GM12878 (cell line): Measurements from ENCODE around the gene TOR1A. TPM values are rescaled to one million over a fixed set of nuclear protein-coding genes. Genes with fewer than 3 reads are reported as not detected.
A peak's percentile ranks its signal among the peaks of the same experiment; 100 is the strongest.

Experiments used
- ATAC-seq: fragments of 200-7000 bp; cut with Tn5 transposase; 3 replicates; pipeline ENCODE4 v1.9.1; 2020; ENCODE audit warnings: mild to moderate bottlenecking, moderate library complexity
- BruUV-seq: library from RNA; stranded (reverse); fragments of 400-500 nt; replicated peaks from 2 replicates; lab custom pipeline; 2021; lab: Mats Ljungman, UMichigan
- CTCF ChIA-PET: fragments of 300-600 bp; sonication (Branson Sonifier 250); formaldehyde crosslinking; extraction: SDS; loops from one replicate; lab custom pipeline; 2021; ENCODE audit warnings: inconsistent platforms; lab: Yijun Ruan, JAX
- POLR2A ChIA-PET: fragments of 350-600 bp; formaldehyde crosslinking; extraction: SDS; loops from one replicate; lab custom pipeline; 2021; ENCODE audit warnings: inconsistent platforms; lab: Charles Lee
- RAD21 ChIA-PET: fragments of 300-600 bp; sonication (Branson Sonifier 250); formaldehyde crosslinking; loops from one replicate; lab custom pipeline; 2023; ENCODE audit warnings: antibody characterized with exemption; ENCODE audit not compliant: unreplicated experiment; lab: Charles Lee
- SMC1A ChIA-PET: fragments of 300-600 bp; sonication (Branson Sonifier 250); formaldehyde crosslinking; loops from one replicate; lab custom pipeline; 2023; ENCODE audit not compliant: unreplicated experiment, uncharacterized antibody; lab: Charles Lee
- DNase-seq: peaks from one replicate; pipeline ENCODE4 v3.0.0-alpha.2; 2011; ENCODE audit warnings: low read depth, low spot score
- FAIRE-seq: peaks from 3 replicates; lab custom pipeline; 2011; peaks lifted over from hg19 to GRCh38; lab: Jason Lieb, UNC
- H2AFZ ChIP-seq: 2 replicates; pipeline ENCODE4 v1.6.0; 2011; ENCODE audit warnings: low read depth, low read length, control low read depth; ENCODE audit not compliant: control insufficient read depth
- H3K27ac ChIP-seq: 2 replicates; pipeline ENCODE4 v1.5.1; 2011; ENCODE audit warnings: control low read depth; ENCODE audit not compliant: control insufficient read depth, insufficient read depth
- H3K27me3 ChIP-seq, 2 experiments: replicated peaks in 1 of 2; 2 replicates each; pipeline versions ENCODE4 v1.6.0 to v1.6.1; 2011; ENCODE audit warnings: low read length in 1 of 2; ENCODE audit not compliant: control insufficient read depth in 2 of 2, insufficient read depth in 2 of 2
- H3K36me3 ChIP-seq, 2 experiments: 2 replicates each; pipeline ENCODE4 v1.5.1; 2011; ENCODE audit warnings: low read length in 1 of 2; ENCODE audit not compliant: control insufficient read depth in 2 of 2, insufficient read depth in 2 of 2
- H3K4me1 ChIP-seq: 2 replicates; pipeline ENCODE4 v1.6.1; 2011; ENCODE audit warnings: mild to moderate bottlenecking, low read length, moderate library complexity, mixed read lengths; ENCODE audit not compliant: control insufficient read depth, insufficient read depth
- H3K4me2 ChIP-seq: 2 replicates; pipeline ENCODE4 v1.6.0; 2011; ENCODE audit warnings: control low read depth; ENCODE audit not compliant: control insufficient read depth, insufficient read depth
- H3K4me3 ChIP-seq: fragments of 200-600 bp; sonication (generic); 2 replicates; pipeline ENCODE4 v1.5.1; 2016
- H3K79me2 ChIP-seq: 2 replicates; pipeline ENCODE4 v1.6.0; 2011; ENCODE audit warnings: low read length; ENCODE audit not compliant: control insufficient read depth, insufficient read depth
- H3K9ac ChIP-seq: 2 replicates; pipeline ENCODE4 v1.8.0; 2011; ENCODE audit warnings: low read length, control low read depth, mixed read lengths; ENCODE audit not compliant: control insufficient read depth, insufficient read depth
- H3K9me3 ChIP-seq: replicated peaks from 3 replicates; pipeline ENCODE4 v1.5.1; 2011; ENCODE audit warnings: mild to moderate bottlenecking, low read length; ENCODE audit not compliant: control insufficient read depth, insufficient read depth
- H4K20me1 ChIP-seq: 2 replicates; pipeline ENCODE4 v1.6.0; 2011; ENCODE audit not compliant: control insufficient read depth, insufficient read depth
- ASH2L ChIP-seq: fragments of 300-600, 200-600 bp; sonication (generic); IDR thresholded peaks from 2 replicates; pipeline ENCODE4 v1.6.1; 2017; ENCODE audit warnings: low read depth, mild to moderate bottlenecking, borderline replicate concordance
- ATF3 ChIP-seq: IDR thresholded peaks from 2 replicates; pipeline ENCODE4 v1.6.1; 2011; ENCODE audit warnings: low read depth, mild to moderate bottlenecking, low read length, moderate library complexity, borderline replicate concordance; ENCODE audit errors: extremely low read depth
- BCL3 ChIP-seq: IDR thresholded peaks from 2 replicates; pipeline ENCODE4 v1.6.1; 2011; ENCODE audit warnings: borderline replicate concordance, low read depth, mild to moderate bottlenecking, moderate library complexity, low read length; ENCODE audit not compliant: insufficient read depth, poor library complexity, severe bottlenecking
- DPF2 ChIP-seq: fragments of 450-650 bp; IDR thresholded peaks from 2 replicates; pipeline ENCODE4 v1.6.1; 2017; ENCODE audit warnings: mild to moderate bottlenecking
- EED ChIP-seq: sonication (generic); IDR thresholded peaks from 2 replicates; pipeline ENCODE4 v1.6.1; 2016; ENCODE audit warnings: antibody characterized with exemption, low read depth
- HCFC1 ChIP-seq: fragments of 150-350 bp; IDR thresholded peaks from 2 replicates; pipeline ENCODE4 v1.6.1; 2014; ENCODE audit warnings: low read length
- IRF4 ChIP-seq: IDR thresholded peaks from 2 replicates; pipeline ENCODE4 v1.6.1; 2011; ENCODE audit warnings: low read depth, low read length
- JUND ChIP-seq: IDR thresholded peaks from 2 replicates; pipeline ENCODE4 v1.6.1; 2012; ENCODE audit warnings: low read depth, mild to moderate bottlenecking, low read length, improper control_type of control experiment, moderate library complexity
- MTA3 ChIP-seq: IDR thresholded peaks from 2 replicates; pipeline ENCODE4 v1.6.1; 2012; ENCODE audit warnings: low read length, inconsistent platforms, borderline replicate concordance
- MYB ChIP-seq: fragments of 150-350 bp; IDR thresholded peaks from 2 replicates; pipeline ENCODE4 v1.6.1; 2014; ENCODE audit warnings: mild to moderate bottlenecking, low read depth, low read length, borderline replicate concordance
- NFXL1 ChIP-seq: fragments of 450-650 bp; IDR thresholded peaks from 2 replicates; pipeline ENCODE4 v1.6.1; 2017; ENCODE audit warnings: antibody characterized with exemption, mild to moderate bottlenecking, borderline replicate concordance
- NFYB ChIP-seq: IDR thresholded peaks from 2 replicates; pipeline ENCODE4 v1.6.1; 2011; ENCODE audit warnings: low read depth, mild to moderate bottlenecking, low read length, improper control_type of control experiment, moderate library complexity; ENCODE audit not compliant: insufficient read depth
- PML ChIP-seq: IDR thresholded peaks from 2 replicates; pipeline ENCODE4 v1.6.1; 2012; ENCODE audit warnings: low read length, inconsistent platforms
- RBBP5 ChIP-seq: fragments of 200-600 bp; sonication (generic); conservative IDR thresholded peaks from 2 replicates; pipeline ENCODE4 v1.6.1; 2016
- TARDBP ChIP-seq: IDR thresholded peaks from 2 replicates; pipeline ENCODE4 v1.6.1; 2016; ENCODE audit warnings: borderline replicate concordance
- USF1 ChIP-seq: IDR thresholded peaks from 2 replicates; pipeline ENCODE4 v1.6.1; 2011; ENCODE audit warnings: borderline replicate concordance, low read depth, mild to moderate bottlenecking, moderate library complexity, mixed read lengths, low read length; ENCODE audit not compliant: insufficient read depth; ENCODE audit errors: extremely low read length
- WGBS: methylation state at CpG from one replicate; pipeline ENCODE4 v1.1.6; 2016; ENCODE audit warnings: low lambda C conversion rate; ENCODE audit not compliant: insufficient replicate concordance, insufficient coverage; ENCODE audit errors: missing lambda C conversion rate; 5-methylcytosine and 5-hydroxymethylcytosine counted together
- in situ Hi-C: fragments of 300-500 bp; cut with MboI; formaldehyde crosslinking; loops from 9 replicates; pipeline ENCODE4 v1.14.3; 2018; ENCODE audit warnings: mixed read lengths
- intact Hi-C: fragments of 100-400 bp; cut with micrococcal nuclease; formaldehyde crosslinking; loops from one replicate; pipeline ENCODE4 v1.14.2; 2022; ENCODE audit not compliant: unreplicated experiment
- polyA plus RNA-seq, 11 experiments: library from polyadenylated mRNA; depleted of rRNA in 4 of 11; unstranded in 6 of 11; stranded (reverse) in 5 of 11; fragments of >200 nt; fragmentation: Nextera tagmentation in 4 of 11; fragmentation: Illumina TruSeq in 1 of 11; extraction: Ambion mirVana in 4 of 11; extraction: Trizol in 1 of 11; gene quantifications; 1 replicate in 1 of 11; 2 replicates in 10 of 11; pipeline versions ENCODE4 v1.2.1 to v1.2.3, GENCODE V29; 2011 to 2016; ENCODE audit warnings: inconsistent platforms in 2 of 11, missing spikeins in 2 of 11, low read depth in 1 of 11
- total RNA-seq, 4 experiments: library from RNA; depleted of rRNA in 3 of 4; stranded (reverse); fragments of >200 nt in 3 of 4; fragmentation: Illumina TruSeq in 1 of 4; extraction: Trizol in 1 of 4; gene quantifications; 2 replicates each; pipeline versions ENCODE4 v1.2.1 to v1.2.3, GENCODE V29; 2013 to 2021
- TF ChIP-seq, protein P1 (sequence below): IDR thresholded peaks from 2 replicates; pipeline ENCODE4 v1.6.1; 2011; ENCODE audit warnings: mild to moderate bottlenecking, low read depth, low read length, moderate library complexity; ENCODE audit not compliant: insufficient replicate concordance

TOR1A gene
- total and polyA plus RNA-seq, 10 of the 15 experiments (the other 5 are each of a cell fraction or from before 2014, with no cell fraction given) = 3.2 to 60.8 (median 38.6) TPM

- ChIA-PET SMC1A (no interaction called here), RAD21 (no interaction called here), POLR2A (interaction anchor here (0.7 kb wide), 1 partner anchor 29 kb away, joined by 5 read pairs; no protein-coding TSS in a partner anchor), CTCF (interaction anchor here (0.6 kb wide), 1 partner anchor 817 kb away, joined by 5 read pairs; no protein-coding TSS in a partner anchor)
- Histone ChIP-seq H3K4me2 (no peak overlapping the region), H3K9me3 (no peaks in the 10 kb centered on the region), H3K27me3 (no peaks in the 10 kb centered on the region), H2AFZ (no peak overlapping the region), H3K4me3 (no peak overlapping the region), H3K79me2 (no peaks in the 10 kb centered on the region), H4K20me1 (no peaks in the 10 kb centered on the region), H3K36me3 (peaks cover 2 to 5% of the 10 kb centered on the region in 2 experiments; a peak in 3 of 4 replicates), H3K27ac (no peak overlapping the region), H3K9ac (no peak overlapping the region), H3K4me1 (peaks cover 5% of the 10 kb centered on the region)
- DNase-seq = no peak
- 59% methylated on average over 14 of the region's 14 CpGs for WGBS
- no peak for FAIRE-seq
- in situ Hi-C loops = no loop called here
- peak; percentile 51; the same call in 2 of the 3 replicates for ATAC-seq
- intact Hi-C loops = no loop called here
- no TSS peak for BruUV-seq
- TF ChIP-seq MTA3 = no peak
- TF ChIP-seq IRF4 = no peak
- TF ChIP-seq USF1 = no peak
- no peak for TF ChIP-seq RBBP5
- no peak for TF ChIP-seq JUND
- no peak for TF ChIP-seq HCFC1
- TF ChIP-seq PML = no peak
- 0 out of 2 replicates have a peak, but pooled peaks have one; percentile 23 for TF ChIP-seq EED
- TF ChIP-seq ATF3 = no peak
- no peak for TF ChIP-seq NFXL1
- TF ChIP-seq DPF2 = no peak
- TF ChIP-seq, protein P1, sequence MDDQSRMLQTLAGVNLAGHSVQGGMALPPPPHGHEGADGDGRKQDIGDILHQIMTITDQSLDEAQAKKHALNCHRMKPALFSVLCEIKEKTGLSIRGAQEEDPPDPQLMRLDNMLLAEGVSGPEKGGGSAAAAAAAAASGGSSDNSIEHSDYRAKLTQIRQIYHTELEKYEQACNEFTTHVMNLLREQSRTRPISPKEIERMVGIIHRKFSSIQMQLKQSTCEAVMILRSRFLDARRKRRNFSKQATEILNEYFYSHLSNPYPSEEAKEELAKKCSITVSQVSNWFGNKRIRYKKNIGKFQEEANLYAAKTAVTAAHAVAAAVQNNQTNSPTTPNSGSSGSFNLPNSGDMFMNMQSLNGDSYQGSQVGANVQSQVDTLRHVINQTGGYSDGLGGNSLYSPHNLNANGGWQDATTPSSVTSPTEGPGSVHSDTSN = peak; percentile 65
- no peak for TF ChIP-seq MYB
- TF ChIP-seq NFYB = no peak
- no peak for TF ChIP-seq BCL3
- TF ChIP-seq ASH2L = no peak
- no peak for TF ChIP-seq TARDBP
Measured at GRCh38 chr9:129863059-129863690, 39.2 kb upstream of the TOR1A start.
